ENCODE measurements around the gene FCRL5. TPM values are rescaled to one million over a fixed set of nuclear protein-coding genes. Genes with fewer than 3 reads are reported as not detected.

FCRL5 gene
- total RNA-seq, 3 donors from 2014 or later: 1.6 to 5.2 TPM; not detected in 1

GRCh38 chr1:157505481-157506272, 46.6 kb downstream of the FCRL5 start:
- intact Hi-C loops (cut with DNase I; ENCODE audit: low total_unique reads): no loop called here
- DNase-seq (ENCODE audit: low spot score in 2 of 2): no peak

GRCh38 chr1:157504646-157505045, 47.7 kb downstream of the FCRL5 start:
- Histone ChIP-seq H3K4me3 (no peak overlapping the region), H3K27ac (no peak overlapping the region), H3K4me1 (no peaks in the 10 kb centered on the region), H3K36me3 (no peaks in the 10 kb centered on the region), H3K9me3 (no peaks in the 10 kb centered on the region), H3K27me3 (no peaks in the 10 kb centered on the region)
- TF ChIP-seq POLR2AphosphoS5 (IDR thresholded peaks at IDR 0.05): no peak
- DNase-seq (ENCODE audit: low spot score in 2 of 2): no peak
- intact Hi-C loops (cut with DNase I; ENCODE audit: low total_unique reads): no loop called here

More at GRCh38 chr1:157505481-157506272, 46.6 kb downstream of the FCRL5 start:
- Histone ChIP-seq H3K4me1 (no peaks in the 10 kb centered on the region), H3K27ac (no peak overlapping the region), H3K9me3 (no peaks in the 10 kb centered on the region), H3K4me3 (no peak overlapping the region), H3K36me3 (no peaks in the 10 kb centered on the region), H3K27me3 (no peaks in the 10 kb centered on the region)
- TF ChIP-seq POLR2AphosphoS5 (IDR thresholded peaks at IDR 0.05) (no peak), CTCF (IDR thresholded peaks at IDR 0.05) (peak in 2 of 3 donors; percentile 21 to 27)

- Histone ChIP-seq H3K4me1 (no peaks in the 10 kb centered on the region), H3K9me3 (no peaks in the 10 kb centered on the region), H3K36me3 (no peaks in the 10 kb centered on the region), H3K27ac (no peak overlapping the region), H3K4me3 (no peak overlapping the region), H3K27me3 (no peaks in the 10 kb centered on the region)
- no peak for DNase-seq (ENCODE audit: low spot score in 2 of 2)
- TF ChIP-seq CTCF (IDR thresholded peaks at IDR 0.05) (no peak), POLR2A (IDR thresholded peaks at IDR 0.05) (no peak), POLR2AphosphoS5 (IDR thresholded peaks at IDR 0.05) (no peak)
- intact Hi-C loops (cut with DNase I; ENCODE audit: low total_unique reads): loop anchor here (10.0 kb wide), 1 partner anchor 315 kb away; no protein-coding TSS in a partner anchor
Observed at GRCh38 chr1:157499521-157499920, 52.8 kb downstream of the FCRL5 start.

GRCh38 chr1:157498736-157499090, 53.6 kb downstream of the FCRL5 start:
- no peak overlapping the region for H3K4me3 ChIP-seq
- H3K27ac ChIP-seq: no peak overlapping the region
- no peaks in the 10 kb centered on the region for H3K27me3 ChIP-seq
- H3K9me3 ChIP-seq: no peaks in the 10 kb centered on the region
- intact Hi-C loops (cut with DNase I; ENCODE audit: low total_unique reads): loop anchor here (10.0 kb wide), 1 partner anchor 314 kb away; no protein-coding TSS in a partner anchor
- H3K4me1 ChIP-seq: no peaks in the 10 kb centered on the region
- DNase-seq (ENCODE audit: low spot score in 2 of 2): no peak
- H3K36me3 ChIP-seq: no peaks in the 10 kb centered on the region
- TF ChIP-seq CTCF (IDR thresholded peaks at IDR 0.05) (no peak), POLR2A (IDR thresholded peaks at IDR 0.05) (no peak), POLR2AphosphoS5 (IDR thresholded peaks at IDR 0.05) (no peak)

- no peak for DNase-seq (ENCODE audit: low spot score in 2 of 2)
- H3K27me3 ChIP-seq: no peaks in the 10 kb centered on the region
- no peaks in the 10 kb centered on the region for H3K4me1 ChIP-seq
- intact Hi-C loops (cut with DNase I; ENCODE audit: low total_unique reads): loop anchor here (10.0 kb wide), 1 partner anchor 313 kb away; no protein-coding TSS in a partner anchor
- H3K4me3 ChIP-seq: no peak overlapping the region
- TF ChIP-seq CTCF (IDR thresholded peaks at IDR 0.05) (no peak), POLR2A (IDR thresholded peaks at IDR 0.05) (no peak), POLR2AphosphoS5 (IDR thresholded peaks at IDR 0.05) (no peak)
- H3K9me3 ChIP-seq: no peaks in the 10 kb centered on the region
- no peaks in the 10 kb centered on the region for H3K36me3 ChIP-seq
- H3K27ac ChIP-seq: no peak overlapping the region
Observed at GRCh38 chr1:157497987-157498735, 54.2 kb downstream of the FCRL5 start.

Measured in breast epithelium (tissue), 4 donors.